ENCODE data around the gene NSF.
"Not testable (repeated sequence)": the region's sequence is repeated elsewhere in the genome, so short reads cannot be mapped to it uniquely, and the experiment has no call there.

Gene NSF

GRCh38 chr17:46756081-46756735 is 165.7 kb downstream of the NSF start:
- no peak overlapping the region for H3K27ac ChIP-seq (ENCODE audit: low read length, poor library complexity, severe bottlenecking)
- H3K14ac ChIP-seq (ENCODE audit: low read length in 2 of 2): no peak overlapping the region

GRCh38 chr17:46756861-46757260 is 166.4 kb downstream of the NSF start:
- Histone ChIP-seq H3K27me3 (ENCODE audit: control insufficient read depth in 1 of 2, insufficient read depth in 1 of 2, low read length in 2 of 2) (no peaks in the 10 kb centered on the region), H3K36me3 (ENCODE audit: control insufficient read depth in 1 of 2, insufficient read depth in 2 of 2, low read depth in 1 of 2, low read length in 2 of 2) (peaks cover 19 to 68% of the 10 kb centered on the region in 2 experiments), H3K23ac (ENCODE audit: low read length in 2 of 2) (no peak overlapping the region), H2AFZ (ENCODE audit: low read depth, low read length) (no peak overlapping the region), H2BK15ac (ENCODE audit: low read depth, poor library complexity, severe bottlenecking) (no peak overlapping the region), H2BK5ac (ENCODE audit: low read depth, low read length, poor library complexity, severe bottlenecking) (no peak overlapping the region), H4K91ac (ENCODE audit: low read length) (no peak overlapping the region), H3K4ac (ENCODE audit: low read depth in 1 of 2, low read length in 2 of 2) (no peak overlapping the region), H3K18ac (ENCODE audit: low read depth in 1 of 2, low read length in 2 of 2) (no peak overlapping the region), H4K8ac (ENCODE audit: low read length) (no peak overlapping the region), H3K79me1 (replicated peaks; ENCODE audit: low read length, poor library complexity, severe bottlenecking) (no peaks in the 10 kb centered on the region), H2BK12ac (ENCODE audit: low read length in 2 of 2) (no peak overlapping the region), H2AK5ac (ENCODE audit: low read length, severe bottlenecking) (no peak overlapping the region), H3K4me3 (ENCODE audit: insufficient read depth in 1 of 2, low read depth in 1 of 2, low read length in 2 of 2) (no peak overlapping the region), H2BK120ac (ENCODE audit: low read depth, low read length) (no peak overlapping the region), H3K9ac (ENCODE audit: low read length) (no peak overlapping the region), H3K14ac (ENCODE audit: low read length in 2 of 2) (no peak overlapping the region), H3K4me2 (ENCODE audit: low read length, poor library complexity, severe bottlenecking) (no peak overlapping the region), H3K27ac (ENCODE audit: low read length, poor library complexity, severe bottlenecking) (no peak overlapping the region), H3K9me3 (ENCODE audit: control insufficient read depth, low read length) (no peaks in the 10 kb centered on the region), H3K4me1 (ENCODE audit: control insufficient read depth, insufficient read depth, low read depth, low read length) (no peaks in the 10 kb centered on the region)
- DNase-seq: no peak
- WGBS: 100% methylated on average over 1 of the region's 2 CpGs

More at GRCh38 chr17:46756081-46756735, 165.7 kb downstream of the NSF start:
- Histone ChIP-seq H2BK120ac (ENCODE audit: low read depth, low read length) (no peak overlapping the region), H3K18ac (ENCODE audit: low read depth in 1 of 2, low read length in 2 of 2) (no peak overlapping the region), H2AFZ (ENCODE audit: low read depth, low read length) (no peak overlapping the region), H4K8ac (ENCODE audit: low read length) (no peak overlapping the region), H3K27me3 (ENCODE audit: control insufficient read depth in 1 of 2, insufficient read depth in 1 of 2, low read length in 2 of 2) (no peaks in the 10 kb centered on the region), H3K23ac (ENCODE audit: low read length in 2 of 2) (no peak overlapping the region), H4K91ac (ENCODE audit: low read length) (no peak overlapping the region), H3K4me3 (ENCODE audit: insufficient read depth in 1 of 2, low read depth in 1 of 2, low read length in 2 of 2) (no peak overlapping the region), H2BK5ac (ENCODE audit: low read depth, low read length, poor library complexity, severe bottlenecking) (no peak overlapping the region), H3K79me1 (replicated peaks; ENCODE audit: low read length, poor library complexity, severe bottlenecking) (no peaks in the 10 kb centered on the region), H3K4ac (ENCODE audit: low read depth in 1 of 2, low read length in 2 of 2) (no peak overlapping the region), H3K9ac (ENCODE audit: low read length) (no peak overlapping the region), H3K9me3 (ENCODE audit: control insufficient read depth, low read length) (no peaks in the 10 kb centered on the region), H2BK12ac (ENCODE audit: low read length in 2 of 2) (no peak overlapping the region), H3K4me2 (ENCODE audit: low read length, poor library complexity, severe bottlenecking) (no peak overlapping the region), H2BK15ac (ENCODE audit: low read depth, poor library complexity, severe bottlenecking) (no peak overlapping the region), H3K4me1 (ENCODE audit: control insufficient read depth, insufficient read depth, low read depth, low read length) (no peaks in the 10 kb centered on the region), H3K36me3 (ENCODE audit: control insufficient read depth in 1 of 2, insufficient read depth in 2 of 2, low read depth in 1 of 2, low read length in 2 of 2) (peaks cover 18 to 74% of the 10 kb centered on the region in 2 experiments), H2AK5ac (ENCODE audit: low read length, severe bottlenecking) (no peak overlapping the region)
- no peak for DNase-seq
- 98% methylated on average over 3 of the region's 4 CpGs for WGBS

- H3K4me2 ChIP-seq (ENCODE audit: low read length, poor library complexity, severe bottlenecking); H2BK15ac ChIP-seq (ENCODE audit: low read depth, poor library complexity, severe bottlenecking); H3K18ac ChIP-seq (ENCODE audit: low read depth in 1 of 2, low read length in 2 of 2); H3K27ac ChIP-seq (ENCODE audit: low read length, poor library complexity, severe bottlenecking); H2AFZ ChIP-seq (ENCODE audit: low read depth, low read length); H3K79me1 ChIP-seq (replicated peaks; ENCODE audit: low read length, poor library complexity, severe bottlenecking); H3K9ac ChIP-seq (ENCODE audit: low read length); H3K4me1 ChIP-seq (ENCODE audit: control insufficient read depth, insufficient read depth, low read depth, low read length); H3K23ac ChIP-seq (ENCODE audit: low read length in 2 of 2); H3K9me3 ChIP-seq (ENCODE audit: control insufficient read depth, low read length); H2BK12ac ChIP-seq (ENCODE audit: low read length in 2 of 2); H2BK120ac ChIP-seq (ENCODE audit: low read depth, low read length); H3K4ac ChIP-seq (ENCODE audit: low read depth in 1 of 2, low read length in 2 of 2); H4K8ac ChIP-seq (ENCODE audit: low read length); H2AK5ac ChIP-seq (ENCODE audit: low read length, severe bottlenecking); H4K91ac ChIP-seq (ENCODE audit: low read length); H2BK5ac ChIP-seq (ENCODE audit: low read depth, low read length, poor library complexity, severe bottlenecking); DNase-seq; H3K27me3 ChIP-seq (ENCODE audit: control insufficient read depth in 1 of 2, insufficient read depth in 1 of 2, low read length in 2 of 2); H3K4me3 ChIP-seq (ENCODE audit: insufficient read depth in 1 of 2, low read depth in 1 of 2, low read length in 2 of 2); H3K14ac ChIP-seq (ENCODE audit: low read length in 2 of 2): not testable (repeated sequence)
- peaks cover 12 to 60% of the 10 kb centered on the region in 2 experiments for H3K36me3 ChIP-seq (ENCODE audit: control insufficient read depth in 1 of 2, insufficient read depth in 2 of 2, low read depth in 1 of 2, low read length in 2 of 2)
- 92% methylated on average over 4 of the region's 4 CpGs for WGBS
These were observed 167.1 kb downstream of the NSF start for GRCh38 chr17:46757588-46757987.

- Histone ChIP-seq H2AK5ac (ENCODE audit: low read length, severe bottlenecking) (no peak overlapping the region), H3K4ac (ENCODE audit: low read depth in 1 of 2, low read length in 2 of 2) (no peak overlapping the region), H3K9ac (ENCODE audit: low read length) (no peak overlapping the region), H3K18ac (ENCODE audit: low read depth in 1 of 2, low read length in 2 of 2) (no peak overlapping the region), H3K4me2 (ENCODE audit: low read length, poor library complexity, severe bottlenecking) (no peak overlapping the region), H3K14ac (ENCODE audit: low read length in 2 of 2) (no peak overlapping the region), H2BK12ac (ENCODE audit: low read length in 2 of 2) (no peak overlapping the region), H3K36me3 (ENCODE audit: control insufficient read depth in 1 of 2, insufficient read depth in 2 of 2, low read depth in 1 of 2, low read length in 2 of 2) (peaks cover 10 to 53% of the 10 kb centered on the region in 2 experiments), H3K4me1 (ENCODE audit: control insufficient read depth, insufficient read depth, low read depth, low read length) (no peaks in the 10 kb centered on the region), H4K8ac (ENCODE audit: low read length) (no peak overlapping the region), H3K27ac (ENCODE audit: low read length, poor library complexity, severe bottlenecking) (no peak overlapping the region), H2BK5ac (ENCODE audit: low read depth, low read length, poor library complexity, severe bottlenecking) (no peak overlapping the region), H2BK120ac (ENCODE audit: low read depth, low read length) (no peak overlapping the region), H3K4me3 (ENCODE audit: insufficient read depth in 1 of 2, low read depth in 1 of 2, low read length in 2 of 2) (no peak overlapping the region), H3K23ac (ENCODE audit: low read length in 2 of 2) (no peak overlapping the region), H2BK15ac (ENCODE audit: low read depth, poor library complexity, severe bottlenecking) (no peak overlapping the region), H3K9me3 (ENCODE audit: control insufficient read depth, low read length) (no peaks in the 10 kb centered on the region), H3K27me3 (ENCODE audit: control insufficient read depth in 1 of 2, insufficient read depth in 1 of 2, low read length in 2 of 2) (no peaks in the 10 kb centered on the region), H4K91ac (ENCODE audit: low read length) (no peak overlapping the region), H2AFZ (ENCODE audit: low read depth, low read length) (no peak overlapping the region), H3K79me1 (replicated peaks; ENCODE audit: low read length, poor library complexity, severe bottlenecking) (no peaks in the 10 kb centered on the region)
- DNase-seq: no peak
- 97% methylated on average over 5 of the region's 5 CpGs for WGBS
These were observed 168.1 kb downstream of the NSF start for GRCh38 chr17:46758614-46759013.

All from mesenchymal stem cell (in vitro differentiated cells and primary cell).